ENCODE measurements around the gene MPEG1.
A peak's percentile ranks its signal among the peaks of the same experiment; 100 is the strongest.

Gene MPEG1

DNA sequence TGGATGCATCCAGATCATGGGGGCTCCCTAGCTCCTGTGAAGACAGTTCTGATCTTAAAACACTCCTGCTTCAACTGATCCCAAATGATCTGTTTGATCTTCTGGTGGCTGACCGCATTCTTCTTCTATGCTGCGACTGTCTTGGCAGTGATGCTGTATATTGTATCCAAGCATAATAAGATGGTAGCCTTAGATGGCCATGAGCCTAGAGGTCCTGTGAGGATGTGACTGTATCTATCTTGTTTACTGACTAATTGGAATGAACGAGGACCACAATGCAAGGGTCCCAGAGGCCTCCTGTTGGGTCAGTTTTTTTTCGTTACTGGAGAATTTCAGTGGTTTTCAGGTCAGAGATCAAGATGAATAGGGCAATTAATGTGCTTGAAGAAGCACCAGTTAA is 7.1 kb upstream of the MPEG1 start:
- H3K4me3 ChIP-seq (ENCODE audit: low read depth, low read length): no peak overlapping the region
- no peak for DNase-seq (ENCODE audit: low read depth)

DNA sequence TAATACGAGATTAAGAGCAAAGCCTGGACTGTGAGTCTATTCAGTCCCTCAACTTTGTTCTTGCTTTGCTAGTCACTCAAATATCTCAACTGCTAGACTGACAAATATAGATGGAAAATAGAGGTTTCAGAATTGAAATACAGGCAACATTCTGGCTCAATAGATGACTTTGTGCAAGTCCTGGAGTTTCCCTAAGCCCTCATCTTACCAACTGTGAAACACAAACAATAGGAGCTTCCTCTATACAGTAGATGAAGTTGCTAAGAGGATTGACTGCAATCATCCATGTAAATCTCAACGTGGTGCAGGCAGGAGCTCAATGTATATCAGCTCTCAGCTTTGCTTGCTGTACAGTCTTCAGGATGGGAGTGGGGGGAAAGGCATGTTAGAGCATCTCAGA is 6.2 kb upstream of the MPEG1 start:
- no peak overlapping the region for H3K4me3 ChIP-seq (ENCODE audit: low read depth, low read length)
- DNase-seq (ENCODE audit: low read depth): no peak

DNA sequence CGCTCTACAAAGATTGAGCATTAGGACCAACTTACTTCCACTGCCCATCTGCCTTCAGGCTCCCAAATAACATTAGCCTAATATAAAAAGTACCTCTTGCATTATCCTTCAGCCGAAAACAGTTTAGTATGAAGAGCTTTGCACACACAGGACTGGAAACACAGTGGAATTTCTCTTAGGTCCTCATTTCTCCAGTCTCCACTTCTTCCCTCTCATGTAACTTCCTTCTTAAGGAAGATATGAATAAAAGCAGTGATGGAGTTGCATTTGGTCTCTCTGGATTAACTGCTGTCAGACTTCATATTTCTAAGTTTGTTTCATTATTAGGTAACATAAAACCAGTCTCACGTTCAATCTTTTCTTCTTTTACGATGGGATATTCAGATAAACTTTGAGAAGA is 5.6 kb upstream of the MPEG1 start:
- no peak overlapping the region for H3K4me3 ChIP-seq (ENCODE audit: low read depth, low read length)
- DNase-seq (ENCODE audit: low read depth): no peak

DNA sequence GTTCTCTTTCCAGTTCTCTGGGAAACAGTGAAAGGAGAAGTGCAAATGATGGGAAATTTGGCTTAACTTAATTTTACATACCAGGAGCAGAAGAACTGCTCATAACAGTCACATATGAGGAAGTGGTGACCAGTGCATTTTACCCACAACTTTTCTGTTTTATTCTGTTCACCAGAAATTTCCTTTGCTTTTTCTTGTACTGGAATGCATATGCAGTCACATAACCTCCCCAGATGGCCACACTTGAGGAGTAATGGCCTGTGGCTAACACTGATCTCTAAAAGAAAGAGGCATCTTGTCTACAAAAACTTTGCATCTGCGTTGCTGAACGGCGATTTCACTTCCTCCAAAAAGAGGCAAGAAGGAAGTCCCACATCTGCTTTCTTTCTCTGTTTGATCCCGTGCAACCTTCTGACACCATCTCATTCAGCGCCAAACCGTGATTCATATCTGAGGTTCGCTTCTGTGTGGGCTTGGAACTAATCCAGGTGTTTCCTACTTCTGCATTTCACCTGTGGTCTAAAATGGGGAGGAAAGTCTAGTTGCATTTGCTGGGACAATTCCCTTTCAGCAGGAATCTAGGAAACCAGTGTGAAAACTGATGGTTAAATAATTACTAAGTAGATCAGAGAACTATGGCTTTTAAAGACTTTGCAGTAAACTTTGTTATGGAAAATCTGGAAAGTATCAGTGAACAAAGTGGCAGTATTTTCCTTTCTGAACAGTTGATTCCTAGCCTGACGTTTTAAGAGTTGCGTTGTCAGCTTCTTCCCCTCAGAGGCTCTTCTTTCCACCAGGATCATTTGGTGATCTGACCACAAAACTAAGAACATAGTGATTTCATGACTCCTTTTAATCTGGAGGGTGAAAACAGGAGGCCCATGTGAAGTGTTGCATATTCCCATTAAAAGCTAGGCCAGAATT is 4.2 kb upstream of the MPEG1 start:
- H3K4me3 ChIP-seq (ENCODE audit: low read depth, low read length): no peak overlapping the region

DNA sequence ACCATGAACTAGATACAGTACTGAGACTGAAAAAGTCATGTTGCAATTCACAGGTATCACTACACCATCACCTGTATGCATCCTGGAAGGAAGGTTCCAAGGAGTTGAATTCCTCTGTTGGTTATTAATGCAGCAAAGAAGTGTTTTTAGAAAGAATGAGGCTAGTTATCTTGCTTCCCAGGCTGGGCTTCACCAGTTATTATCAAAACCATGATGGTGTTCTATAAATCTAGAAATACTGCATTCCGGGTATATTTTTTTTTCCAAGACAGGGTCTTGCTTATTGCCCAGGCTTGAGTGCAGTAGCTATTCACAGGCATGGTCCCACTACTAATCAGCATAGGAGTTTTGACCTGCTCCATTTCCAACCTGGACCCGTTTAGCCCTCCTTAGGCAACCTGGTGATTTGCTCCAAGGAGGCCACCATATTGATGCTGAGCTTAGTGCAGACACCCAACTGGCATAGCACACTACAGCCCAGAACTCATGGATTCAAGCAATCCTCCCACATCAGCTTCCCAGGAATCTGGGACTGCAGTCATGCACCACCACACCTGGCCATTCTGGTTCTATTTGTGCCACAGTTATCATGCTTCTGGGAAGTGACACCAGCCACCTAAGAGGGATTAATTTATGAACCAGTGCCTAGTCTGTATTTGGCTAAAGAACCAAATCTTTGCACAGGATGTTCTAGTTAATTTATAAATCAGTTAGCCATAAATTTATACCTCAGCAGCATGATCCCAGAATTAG is 1.6 kb upstream of the MPEG1 start:
- no peak for DNase-seq (ENCODE audit: low read depth)
- no peak overlapping the region for H3K4me3 ChIP-seq (ENCODE audit: low read depth, low read length)

More for the DNA sequence above, 4.2 kb upstream of the MPEG1 start:
- peak; percentile 13 for DNase-seq (ENCODE audit: low read depth)

GRCh38 chr11:59212222-59212621 is 505 bp downstream of the MPEG1 start:
- no peak overlapping the region for H3K4me3 ChIP-seq (ENCODE audit: low read depth, low read length)
- DNase-seq (ENCODE audit: low read depth): no peak

GRCh38 chr11:59208956-59209355 is 3.8 kb downstream of the MPEG1 start:
- DNase-seq (ENCODE audit: low read depth): no peak
- H3K4me3 ChIP-seq (ENCODE audit: low read depth, low read length): no peak overlapping the region

- peak; percentile 75 for DNase-seq (ENCODE audit: low read depth)
- no peak overlapping the region for H3K4me3 ChIP-seq (ENCODE audit: low read depth, low read length)
These were observed 4.7 kb downstream of the MPEG1 start for GRCh38 chr11:59207988-59208451.

DNA sequence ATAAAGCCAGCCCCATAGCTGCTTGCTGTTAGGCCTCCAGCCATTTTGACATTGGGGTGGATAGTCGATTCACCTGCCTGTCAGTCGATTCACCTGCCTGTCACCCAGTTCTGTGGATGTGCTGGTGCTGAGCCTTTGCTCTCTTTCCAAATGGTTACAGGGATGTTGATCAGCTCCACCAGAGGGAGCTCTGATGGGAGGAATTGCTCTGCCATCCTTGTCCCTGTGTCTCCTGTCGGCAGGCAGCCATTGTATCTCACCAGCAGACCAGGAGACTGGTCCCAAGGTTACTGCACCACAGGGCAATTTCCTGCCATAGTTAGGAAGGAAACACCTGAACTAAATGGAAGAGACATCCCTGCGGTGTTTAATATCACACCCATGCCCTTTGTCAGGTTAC is 6.1 kb downstream of the MPEG1 start:
- no peak overlapping the region for H3K4me3 ChIP-seq (ENCODE audit: low read depth, low read length)

DNA sequence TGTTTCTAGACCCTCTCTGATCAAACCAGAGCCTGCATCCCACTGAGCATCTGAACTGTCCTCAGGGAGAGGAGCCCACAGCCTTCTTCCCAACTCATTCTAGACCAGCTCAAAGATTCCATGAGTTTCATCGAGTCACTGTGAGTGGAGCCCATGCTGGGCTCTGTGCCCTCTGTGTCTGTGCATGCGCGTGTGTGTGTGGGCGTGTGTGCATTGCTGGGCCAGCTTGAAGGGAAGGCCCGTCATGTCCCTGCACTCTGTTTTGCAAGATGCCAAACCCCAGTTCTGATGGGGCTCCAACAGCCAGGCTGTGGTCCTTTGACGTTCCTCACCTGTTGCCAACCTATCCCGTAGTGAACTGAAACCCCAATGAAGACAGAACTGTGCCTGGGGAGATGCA is 7.1 kb downstream of the MPEG1 start:
- DNase-seq (ENCODE audit: low read depth): no peak
- H3K4me3 ChIP-seq (ENCODE audit: low read depth, low read length): no peak overlapping the region

More for the DNA sequence above, 6.1 kb downstream of the MPEG1 start:
- no peak for DNase-seq (ENCODE audit: low read depth)

- H3K4me3 ChIP-seq (ENCODE audit: low read depth, low read length): no peak overlapping the region
- no peak for DNase-seq (ENCODE audit: low read depth)
These were observed 8.0 kb downstream of the MPEG1 start for GRCh38 chr11:59204746-59205145.

DNA sequence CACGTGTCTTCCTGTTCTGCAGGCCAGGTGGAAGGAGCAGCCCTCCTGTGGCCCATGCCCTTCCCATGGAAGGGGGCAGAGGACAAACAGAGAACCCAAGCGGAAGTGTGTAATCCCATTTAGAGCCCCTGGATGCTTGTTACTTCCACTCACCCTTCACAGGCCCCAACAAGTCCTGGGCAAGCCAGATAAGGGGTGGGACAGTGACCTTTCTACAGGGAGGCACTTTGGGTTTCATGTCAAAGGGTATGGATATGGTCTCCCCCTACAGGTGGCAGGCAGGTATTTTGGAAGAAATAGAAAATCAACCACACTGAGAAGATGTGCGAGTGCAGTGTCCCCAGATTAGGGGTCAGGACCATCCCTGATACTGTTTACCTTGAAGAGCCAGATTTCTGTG is 11.4 kb downstream of the MPEG1 start:
- no peak for DNase-seq (ENCODE audit: low read depth)

DNA sequence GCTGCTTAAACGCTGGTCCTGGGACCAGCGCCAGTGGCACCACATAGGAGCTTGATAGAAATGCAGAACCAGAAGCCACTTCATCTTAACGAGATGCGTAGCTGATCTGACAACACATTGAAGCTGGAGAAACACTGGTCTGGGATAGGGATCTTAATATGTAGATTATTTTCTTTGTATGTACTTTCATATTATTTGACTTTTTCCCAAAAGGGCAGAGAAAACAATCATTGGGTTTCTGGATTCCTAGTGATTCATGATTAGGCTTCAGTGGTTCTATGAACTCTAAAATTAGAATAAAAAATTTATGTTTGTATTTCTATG is 12.3 kb downstream of the MPEG1 start:
- no peak for DNase-seq (ENCODE audit: low read depth)
- H3K4me3 ChIP-seq (ENCODE audit: low read depth, low read length): no peak overlapping the region

More for the DNA sequence above, 11.4 kb downstream of the MPEG1 start:
- no peak overlapping the region for H3K4me3 ChIP-seq (ENCODE audit: low read depth, low read length)

DNA sequence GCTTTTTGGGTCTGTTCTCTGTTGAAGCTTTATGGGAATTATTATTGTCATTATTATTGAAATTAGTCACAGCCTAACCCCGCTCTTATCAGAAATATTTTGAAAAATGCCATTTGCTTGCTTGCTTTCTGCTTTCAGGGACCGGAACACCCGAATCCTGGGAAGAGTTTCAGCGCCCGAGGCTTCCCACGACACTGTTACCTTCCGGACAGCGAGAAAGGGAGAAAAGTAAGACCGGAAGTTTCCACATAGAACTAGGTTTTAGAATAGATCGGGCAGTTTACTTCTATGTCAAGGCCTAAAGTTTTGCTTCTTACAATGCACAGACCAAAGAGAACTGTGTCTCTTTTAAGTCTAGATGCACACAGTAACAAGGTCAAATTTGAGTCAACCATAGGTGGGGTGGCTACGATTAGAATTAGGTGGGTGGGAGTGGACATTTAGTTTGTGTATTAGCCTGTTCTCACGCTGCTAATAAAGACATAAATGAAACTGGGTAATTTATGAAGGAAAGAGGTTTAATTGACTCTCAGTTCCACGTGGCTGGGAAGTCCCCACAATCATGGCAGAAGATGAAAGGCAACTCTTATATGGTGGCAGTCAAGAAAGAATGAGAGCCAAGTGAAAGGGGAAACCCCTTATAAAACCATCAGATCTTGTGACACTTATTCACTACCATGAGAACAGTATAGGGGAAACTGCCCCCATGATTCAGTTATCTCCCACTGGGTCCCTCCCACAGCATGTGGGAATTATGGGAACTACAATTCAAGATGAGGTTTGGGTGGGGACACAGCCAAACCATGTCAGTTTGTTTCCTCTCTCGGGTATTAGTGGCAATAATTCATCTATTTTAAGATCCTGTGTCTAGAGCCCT is 12.9 kb downstream of the MPEG1 start:
- H3K4me3 ChIP-seq (ENCODE audit: low read depth, low read length): no peak overlapping the region
- DNase-seq (ENCODE audit: low read depth): no peak

- H3K4me3 ChIP-seq (ENCODE audit: low read depth, low read length): no peak overlapping the region
- no peak for DNase-seq (ENCODE audit: low read depth)
These were observed 14.0 kb downstream of the MPEG1 start for GRCh38 chr11:59198726-59199125.

GRCh38 chr11:59197991-59198390 is 14.7 kb downstream of the MPEG1 start:
- no peak overlapping the region for H3K4me3 ChIP-seq (ENCODE audit: low read depth, low read length)
- peak; percentile 82 for DNase-seq (ENCODE audit: low read depth)

DNA sequence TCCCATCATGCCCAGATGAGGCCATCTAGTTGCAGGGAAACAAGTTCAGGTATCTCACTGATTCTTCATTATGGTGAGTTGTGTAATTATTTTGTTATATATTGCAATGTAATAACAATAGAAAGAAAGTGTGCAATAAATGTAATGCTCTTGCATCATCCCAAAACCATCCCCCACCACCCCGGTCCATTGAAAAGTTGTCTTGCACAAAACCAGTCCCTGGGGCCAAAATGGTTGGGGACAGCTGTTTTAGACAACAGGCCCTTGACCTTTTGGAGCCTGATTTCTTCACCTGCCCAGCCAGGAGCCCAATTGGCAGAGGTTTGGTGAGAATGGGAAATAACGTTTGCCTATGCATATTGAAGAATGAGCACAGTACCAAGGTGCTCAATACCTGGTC is 15.9 kb downstream of the MPEG1 start:
- no peak for DNase-seq (ENCODE audit: low read depth)
- no peak overlapping the region for H3K4me3 ChIP-seq (ENCODE audit: low read depth, low read length)

DNA sequence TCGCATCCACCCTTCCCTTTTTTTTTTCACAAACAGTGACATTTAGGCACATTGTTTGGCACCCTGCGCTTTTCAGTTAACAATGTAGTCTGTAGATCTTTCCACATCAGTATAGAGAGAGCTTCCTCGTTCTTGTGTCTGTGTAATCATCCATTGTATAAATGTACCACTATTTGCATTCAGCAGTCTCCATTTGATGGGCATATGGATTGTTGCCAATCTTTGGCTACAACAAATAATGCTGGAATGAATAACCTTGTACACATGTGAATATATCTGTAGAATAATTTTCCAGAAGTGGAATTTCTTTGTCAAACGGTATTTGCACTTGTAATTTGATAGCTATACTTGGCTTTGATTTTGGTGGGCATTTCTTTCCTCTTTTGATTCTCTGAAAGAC is 17.1 kb downstream of the MPEG1 start:
- no peak for DNase-seq (ENCODE audit: low read depth)
- H3K4me3 ChIP-seq (ENCODE audit: low read depth, low read length): no peak overlapping the region

DNA sequence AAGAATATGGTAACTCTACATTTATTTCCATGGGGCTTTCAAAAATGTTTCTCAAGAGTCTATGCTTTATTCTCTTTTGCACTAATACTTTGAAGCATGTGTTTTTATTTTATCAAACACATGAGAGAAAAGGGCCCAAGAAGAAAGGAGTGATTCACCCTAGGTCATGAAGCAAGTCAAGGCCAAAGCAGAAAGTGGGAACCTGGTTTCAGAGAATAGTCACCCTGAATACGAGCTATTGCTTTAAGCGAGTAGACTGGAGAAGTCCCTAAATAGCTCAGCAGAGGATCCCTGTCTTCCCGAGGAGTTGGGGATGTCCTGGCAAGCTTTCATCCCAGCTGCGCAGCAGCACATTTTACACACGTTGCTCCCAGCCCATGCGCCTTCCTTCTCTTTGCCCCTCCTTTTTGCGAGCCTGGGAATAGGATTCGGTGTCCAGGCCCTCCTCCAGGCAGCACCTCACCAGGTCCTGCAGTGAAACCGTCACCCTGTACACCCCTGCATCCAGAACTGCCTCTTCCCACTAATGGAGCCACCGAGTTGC is 19.1 kb downstream of the MPEG1 start:
- no peak for DNase-seq (ENCODE audit: low read depth)

More for the DNA sequence above, 19.1 kb downstream of the MPEG1 start:
- no peak overlapping the region for H3K4me3 ChIP-seq (ENCODE audit: low read depth, low read length)
